HepG2 (cell line): ENCODE measurements around the gene SLC45A1. TPM values are rescaled to one million over a fixed set of nuclear protein-coding genes. Genes with fewer than 3 reads are reported as not detected.
A peak's percentile ranks its signal among the peaks of the same experiment; 100 is the strongest.

Experiments used
- ATAC-seq: fragments of 200-7000 bp; cut with Tn5 transposase; 3 replicates; pipeline ENCODE4 v1.9.1; 2020; ENCODE audit warnings: mild to moderate bottlenecking, moderate library complexity
- BruUV-seq: library from RNA; stranded (reverse); fragments of 400-500 nt; replicated peaks from 2 replicates; lab custom pipeline; 2021; lab: Mats Ljungman, UMichigan
- CTCF ChIA-PET: fragments of 300-600 bp; formaldehyde crosslinking; extraction: SDS; loops from one replicate; lab custom pipeline; 2021; ENCODE audit warnings: low total read pairs, inconsistent platforms, low intra/inter-chr PET ratio; lab: Yijun Ruan, JAX
- POLR2A ChIA-PET: fragments of 350-600 bp; sonication (Branson Sonifier 250); formaldehyde crosslinking; loops from one replicate; lab custom pipeline; 2020; ENCODE audit warnings: antibody characterized with exemption, inconsistent platforms; lab: Yijun Ruan, JAX
- DNase-seq: peaks from one replicate; pipeline ENCODE4 v3.0.0-alpha.2; 2015; ENCODE audit warnings: low spot score
- FAIRE-seq: peaks from 3 replicates; lab custom pipeline; 2011; peaks lifted over from hg19 to GRCh38; lab: Jason Lieb, UNC
- H2AFZ ChIP-seq: one replicate; pipeline ENCODE4 v1.6.1; 2011; ENCODE audit warnings: low read length, inconsistent platforms
- H3K27ac ChIP-seq: fragments of 300-600 bp; 3 replicates; pipeline ENCODE4 v1.8.0; 2011; ENCODE audit warnings: mixed run types, mild to moderate bottlenecking, mixed read lengths, low read length, inconsistent platforms; ENCODE audit not compliant: insufficient read depth; ENCODE audit errors: extremely low read length
- H3K27me3 ChIP-seq, 2 experiments: fragments of 200-600 bp in 1 of 2; 2 replicates in 1 of 2; 3 replicates in 1 of 2; pipeline versions ENCODE4 v1.6.0 to v1.8.0; 2011; ENCODE audit warnings: low read length in 2 of 2, mild to moderate bottlenecking in 2 of 2, moderate library complexity in 2 of 2, inconsistent platforms in 1 of 2; ENCODE audit not compliant: insufficient read depth in 2 of 2, control insufficient read depth in 1 of 2
- H3K36me3 ChIP-seq, 2 experiments: fragments of 200-600 bp in 1 of 2; replicated peaks in 1 of 2; 2 replicates in 1 of 2; 3 replicates in 1 of 2; pipeline versions ENCODE4 v1.5.1 to v1.8.0; 2011; ENCODE audit warnings: low read length in 2 of 2, inconsistent platforms in 1 of 2; ENCODE audit not compliant: insufficient read depth in 2 of 2, control insufficient read depth in 1 of 2
- H3K4me1 ChIP-seq: 2 replicates; pipeline ENCODE4 v1.5.1; 2012; ENCODE audit warnings: low read length, inconsistent platforms; ENCODE audit not compliant: insufficient read depth
- H3K4me2 ChIP-seq: 2 replicates; pipeline ENCODE4 v1.6.0; 2011; ENCODE audit warnings: low read depth, low read length, inconsistent platforms
- H3K4me3 ChIP-seq, 3 experiments: fragments of 200-600 bp in 1 of 3; sonication (generic), shearing (Covaris generic) in 1 of 3; replicated peaks in 1 of 3; 2 replicates each; pipeline ENCODE4 v1.5.1; 2011 to 2016; ENCODE audit warnings: low read length in 3 of 3, inconsistent platforms in 2 of 3, low read depth in 2 of 3, mild to moderate bottlenecking in 2 of 3, control low read depth in 1 of 3, mixed read lengths in 1 of 3; ENCODE audit not compliant: insufficient read depth in 1 of 3
- H3K79me2 ChIP-seq: one replicate; pipeline ENCODE4 v1.6.1; 2011; ENCODE audit warnings: low read length, inconsistent platforms; ENCODE audit not compliant: insufficient read depth
- H3K9ac ChIP-seq: 2 replicates; pipeline ENCODE4 v1.6.0; 2011; ENCODE audit warnings: mild to moderate bottlenecking, low read depth, low read length, inconsistent platforms; ENCODE audit not compliant: insufficient read depth
- H3K9me3 ChIP-seq: 2 replicates; pipeline ENCODE4 v1.5.1; 2012; ENCODE audit warnings: mild to moderate bottlenecking, low read length
- H4K20me1 ChIP-seq: 2 replicates; pipeline ENCODE4 v1.6.0; 2011; ENCODE audit warnings: inconsistent platforms, mild to moderate bottlenecking, low read length, moderate library complexity; ENCODE audit not compliant: insufficient read depth
- AGO2 ChIP-seq: fragments of 200-400 bp; formaldehyde crosslinking; optimal IDR thresholded peaks from 2 replicates; pipeline ENCODE3; 2017; ENCODE audit warnings: mild to moderate bottlenecking, low read depth, low read length, moderate library complexity
- EP300 ChIP-seq, 3 experiments: sonication (generic) in 1 of 3; formaldehyde crosslinking in 1 of 3; IDR thresholded peaks; 2 replicates each; pipeline versions ENCODE4 v1.5.1 to v1.6.1; 2011 to 2020; ENCODE audit warnings: low read depth in 2 of 3, low read length in 2 of 3, borderline replicate concordance in 1 of 3, improper control_type of control experiment in 1 of 3, mild to moderate bottlenecking in 1 of 3, missing genetic modification reagents in 1 of 3, moderate library complexity in 1 of 3
- FLYWCH1 ChIP-seq: sonication (generic); formaldehyde crosslinking; IDR thresholded peaks from 2 replicates; pipeline ENCODE4 v1.8.1; 2023; ENCODE audit warnings: mild to moderate bottlenecking, missing genetic modification reagents
- NAIF1 ChIP-seq: sonication (generic); formaldehyde crosslinking; IDR thresholded peaks from 2 replicates; pipeline ENCODE4 v1.5.0; 2020; ENCODE audit warnings: mild to moderate bottlenecking, missing genetic modification reagents, borderline replicate concordance
- PHF8 ChIP-seq: sonication (generic); formaldehyde crosslinking; IDR thresholded peaks from 2 replicates; pipeline ENCODE4 v1.5.0; 2020; ENCODE audit warnings: missing genetic modification reagents
- RBM22 ChIP-seq: fragments of 200-400 bp; formaldehyde crosslinking; optimal IDR thresholded peaks from 2 replicates; pipeline ENCODE3; 2017; ENCODE audit warnings: mild to moderate bottlenecking, low read length, moderate library complexity
- TBL1XR1 ChIP-seq: fragments of 150-350 bp; IDR thresholded peaks from 2 replicates; pipeline ENCODE4 v1.6.1; 2014; ENCODE audit warnings: borderline replicate concordance, low read length; ENCODE audit not compliant: partially characterized antibody
- ZBTB42 ChIP-seq: sonication (generic); formaldehyde crosslinking; IDR thresholded peaks from 2 replicates; pipeline ENCODE4 v1.5.0; 2020; ENCODE audit warnings: mild to moderate bottlenecking, missing genetic modification reagents
- ZBTB44 ChIP-seq: sonication (generic); formaldehyde crosslinking; IDR thresholded peaks from 2 replicates; pipeline ENCODE4 v1.4.0; 2020; ENCODE audit warnings: missing genetic modification reagents
- WGBS: methylation state at CpG from one replicate; pipeline ENCODE4 v1.1.6; 2017; ENCODE audit warnings: low lambda C conversion rate; 5-methylcytosine and 5-hydroxymethylcytosine counted together
- in situ Hi-C: cut with HindIII; loops from 2 replicates; pipeline ENCODE4 v1.10.0; 2017; ENCODE audit warnings: low pct_unique_long_range_greater_than_20kb; ENCODE audit not compliant: extremely low pct_ligation_motif_present
- intact Hi-C: fragments of 100-400 bp; cut with micrococcal nuclease; formaldehyde crosslinking; loops from one replicate; pipeline ENCODE4 v1.10.0; 2022; ENCODE audit not compliant: unreplicated experiment
- polyA plus RNA-seq, 8 experiments: library from polyadenylated mRNA; depleted of rRNA in 3 of 8; stranded (reverse) in 7 of 8; unstranded in 1 of 8; fragments of >200 nt; fragmentation: Illumina TruSeq in 4 of 8; extraction: Trizol in 4 of 8; gene quantifications; 2 replicates each; pipeline versions ENCODE4 v1.2.1 to v1.2.3, GENCODE V29; 2011 to 2016; ENCODE audit warnings: low read depth in 4 of 8, missing spikeins in 1 of 8, mixed read lengths in 1 of 8; ENCODE audit not compliant: insufficient read depth in 1 of 8
- total RNA-seq, 5 experiments: library from RNA; depleted of rRNA; stranded (reverse); fragments of >200 nt; fragmentation: Illumina TruSeq; extraction: Trizol; gene quantifications; 2 replicates each; pipeline ENCODE4 v1.2.3, GENCODE V29; 2016; ENCODE audit warnings: low read depth in 1 of 5

The SLC45A1 gene
- total and polyA plus RNA-seq, 2 of the 13 experiments (the other 11 are each of a cell fraction or from before 2014, with no cell fraction given): not detected

GRCh38 chr1:8364528-8365442, 46.9 kb downstream of the SLC45A1 start:
- Histone ChIP-seq H3K9me3 (no peaks in the 10 kb centered on the region), H3K27ac (no peak overlapping the region), H2AFZ (no peak overlapping the region), H3K36me3 (peaks cover 41 to 61% of the 10 kb centered on the region in 2 experiments; a peak in 4 of 5 replicates), H4K20me1 (peaks cover 34% of the 10 kb centered on the region), H3K27me3 (no peaks in the 10 kb centered on the region), H3K4me2 (no peak overlapping the region), H3K4me1 (peaks cover 39% of the 10 kb centered on the region), H3K9ac (no peak overlapping the region), H3K79me2 (peaks cover 16% of the 10 kb centered on the region), H3K4me3 (no peak overlapping the region)
- BruUV-seq: no TSS peak
- no peak for ATAC-seq
- DNase-seq: no peak
- in situ Hi-C loops: no loop called here
- ChIA-PET POLR2A (no interaction called here), CTCF (no interaction called here)
- no peak for FAIRE-seq
- WGBS: 97% methylated on average over 16 of the region's 29 CpGs
- no peak for TF ChIP-seq FLYWCH1 (CRISPR knock-in tag)
- TF ChIP-seq RBM22: peak; percentile 8
- intact Hi-C loops: no loop called here

- H3K9ac ChIP-seq: no peak overlapping the region
- ChIA-PET POLR2A (no interaction called here), CTCF (no interaction called here)
- DNase-seq (no peak), ATAC-seq (no peak), FAIRE-seq (no peak)
- no peak overlapping the region for H3K4me2 ChIP-seq
- 96% methylated on average over 23 of the region's 24 CpGs for WGBS
- H3K27me3 ChIP-seq: no peaks in the 10 kb centered on the region
- intact Hi-C loops (no loop called here), in situ Hi-C loops (no loop called here)
- no peaks in the 10 kb centered on the region for H3K9me3 ChIP-seq
- no peak overlapping the region for H2AFZ ChIP-seq
- H4K20me1 ChIP-seq: peaks cover 40% of the 10 kb centered on the region
- H3K36me3 ChIP-seq: peaks cover 47 to 67% of the 10 kb centered on the region in 2 experiments
- peaks cover 24% of the 10 kb centered on the region for H3K79me2 ChIP-seq
- H3K27ac ChIP-seq: no peak overlapping the region
- no peak overlapping the region for H3K4me3 ChIP-seq
- no TSS peak for BruUV-seq
- peaks cover 49% of the 10 kb centered on the region for H3K4me1 ChIP-seq
- peak; percentile 38 for TF ChIP-seq AGO2
- no peak for TF ChIP-seq ZBTB42
- TF ChIP-seq EP300 (IDR thresholded peaks at IDR 0.05; ENCODE audit: low read depth in 2 of 2, low read length in 2 of 2): no peak
- TF ChIP-seq EP300 (CRISPR knock-in tag; IDR thresholded peaks at IDR 0.05; ENCODE audit: borderline replicate concordance): no peak
- TF ChIP-seq PHF8 (CRISPR knock-in tag): no peak
- no peak for TF ChIP-seq TBL1XR1
- no peak for TF ChIP-seq ZBTB44 (CRISPR knock-in tag)
- TF ChIP-seq NAIF1 (CRISPR knock-in tag): no peak
Observed at GRCh38 chr1:8365661-8366362, 47.9 kb downstream of the SLC45A1 start.
